HUES6 (cell line): ENCODE data around the gene PGA3.
"Not testable (repeated sequence)": the region's sequence is repeated elsewhere in the genome, so short reads cannot be mapped to it uniquely, and the experiment has no call there.

ENCODE experiments used
- H3K27ac ChIP-seq: 2 replicates; pipeline ENCODE4 v1.7.0; 2013; ENCODE audit warnings: low read depth, mild to moderate bottlenecking, low read length, inconsistent platforms
- H3K27me3 ChIP-seq: 2 replicates; pipeline ENCODE4 v1.6.1; 2013; ENCODE audit warnings: low read length; ENCODE audit not compliant: control insufficient read depth, insufficient read depth
- H3K36me3 ChIP-seq: 2 replicates; pipeline ENCODE4 v1.6.1; 2013; ENCODE audit warnings: low read length; ENCODE audit not compliant: control insufficient read depth, insufficient read depth
- H3K4me1 ChIP-seq: 2 replicates; pipeline ENCODE4 v1.6.1; 2013; ENCODE audit warnings: low read length; ENCODE audit not compliant: control insufficient read depth, insufficient read depth
- H3K4me3 ChIP-seq: 2 replicates; pipeline ENCODE4 v1.5.1; 2013; ENCODE audit warnings: low read depth, low read length
- H3K9ac ChIP-seq: one replicate; pipeline ENCODE4 v1.6.1; 2013; ENCODE audit warnings: mild to moderate bottlenecking, low read length
- H3K9me3 ChIP-seq: 2 replicates; pipeline ENCODE4 v1.6.1; 2013; ENCODE audit warnings: low read depth, low read length; ENCODE audit not compliant: control insufficient read depth, insufficient read depth

Gene PGA3

DNA sequence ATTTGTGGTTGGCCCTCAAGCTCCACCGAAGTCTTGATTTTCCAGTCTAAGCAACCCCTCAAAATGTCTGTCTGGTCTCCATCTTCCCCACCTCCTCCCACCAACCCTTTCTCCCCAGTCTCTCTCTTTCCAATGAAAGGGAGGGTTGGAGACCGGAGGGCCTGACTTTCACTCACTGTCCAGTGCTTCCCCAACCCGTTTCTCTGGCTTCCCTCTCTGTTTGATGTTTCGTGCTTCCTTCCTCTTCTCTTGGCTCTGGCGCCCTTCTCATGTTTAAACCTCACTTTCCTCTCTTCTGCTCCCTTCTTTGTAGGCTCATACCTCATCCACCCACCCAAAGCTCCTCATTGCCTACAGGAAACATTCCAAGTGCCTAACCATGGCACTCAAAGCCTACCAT is 31.0 kb upstream of the PGA3 start:
- H3K27ac ChIP-seq, result no peak overlapping the region
- H3K4me1 ChIP-seq, result no peaks in the 10 kb centered on the region
- H3K36me3 ChIP-seq, result no peaks in the 10 kb centered on the region
- H3K27me3 ChIP-seq, result peaks cover 3% of the 10 kb centered on the region; the same call in 1 of the 2 replicates
- H3K4me3 ChIP-seq, result no peak overlapping the region
- H3K9ac ChIP-seq, result no peak overlapping the region
- peaks cover 13% of the 10 kb centered on the region for H3K9me3 ChIP-seq

DNA sequence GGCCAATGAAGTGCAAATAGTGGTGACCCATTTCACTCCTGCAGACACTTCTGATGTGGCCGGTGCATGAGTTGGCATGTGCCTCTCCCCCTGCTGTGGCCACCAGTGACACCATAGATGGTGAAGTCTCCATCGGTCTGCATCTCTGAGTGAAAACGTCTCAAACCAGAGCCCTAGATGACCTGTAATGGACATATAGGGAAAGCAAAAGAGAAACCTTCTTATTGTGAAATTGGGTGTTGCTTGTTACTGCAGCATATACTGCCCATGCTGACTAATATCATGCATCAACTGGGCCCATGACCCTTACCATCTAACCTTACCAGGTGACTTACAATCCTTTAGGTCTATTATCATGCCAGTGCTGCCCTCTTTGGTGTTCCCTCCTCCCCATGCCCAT is 30.4 kb upstream of the PGA3 start:
- H3K27me3 ChIP-seq, result peaks cover 3% of the 10 kb centered on the region; the same call in 1 of the 2 replicates
- H3K9me3 ChIP-seq, result peaks cover 10% of the 10 kb centered on the region; the same call in 1 of the 2 replicates
- no peak overlapping the region for H3K4me3 ChIP-seq
- H3K27ac ChIP-seq, result no peak overlapping the region
- H3K4me1 ChIP-seq, result no peaks in the 10 kb centered on the region
- no peak overlapping the region for H3K9ac ChIP-seq
- H3K36me3 ChIP-seq, result no peaks in the 10 kb centered on the region

DNA sequence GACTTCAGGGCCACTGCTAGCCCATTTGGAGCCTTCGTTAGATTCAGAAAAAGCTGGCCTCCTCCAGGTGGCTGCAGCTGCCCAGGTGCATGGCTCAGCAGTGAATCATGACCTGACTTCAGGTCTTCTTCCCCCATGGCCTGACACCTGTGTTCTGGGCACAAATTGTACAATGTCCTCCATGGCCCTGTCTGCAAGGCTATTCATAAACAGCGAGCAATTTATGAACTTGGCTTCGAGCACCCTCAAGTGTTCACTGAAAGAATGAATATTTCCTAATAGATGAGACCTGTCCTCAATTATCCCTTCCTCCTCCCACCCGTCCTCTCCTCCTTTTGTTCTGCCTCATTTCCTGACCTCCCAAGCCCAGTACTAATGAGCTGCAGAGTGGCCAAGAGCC is 29.9 kb upstream of the PGA3 start:
- peaks cover 3% of the 10 kb centered on the region; the same call in 1 of the 2 replicates for H3K27me3 ChIP-seq
- H3K9ac ChIP-seq, result no peak overlapping the region
- no peaks in the 10 kb centered on the region for H3K4me1 ChIP-seq
- peaks cover 10% of the 10 kb centered on the region; the same call in 1 of the 2 replicates for H3K9me3 ChIP-seq
- H3K36me3 ChIP-seq, result no peaks in the 10 kb centered on the region
- no peak overlapping the region for H3K27ac ChIP-seq
- no peak overlapping the region for H3K4me3 ChIP-seq

DNA sequence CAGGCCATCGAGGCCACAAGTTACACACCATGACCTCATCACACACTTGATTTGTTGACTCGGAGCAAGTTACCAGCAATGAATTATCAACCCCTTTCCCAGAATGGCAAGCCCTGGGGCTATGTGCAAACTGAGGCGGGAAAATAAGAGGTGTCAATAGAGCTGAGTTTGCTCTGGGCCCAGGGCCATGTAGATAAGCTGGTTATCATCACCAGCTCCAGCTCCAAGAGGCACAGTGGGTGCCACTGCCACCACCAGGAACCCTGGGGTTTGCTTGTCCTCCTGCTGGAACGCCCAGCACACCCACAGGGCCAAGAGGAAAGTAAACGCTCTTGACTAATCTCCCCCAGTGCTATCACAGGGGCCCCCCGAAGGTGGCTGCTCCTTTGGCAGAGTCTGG is 29.0 kb upstream of the PGA3 start:
- Histone ChIP-seq H3K9ac (no peak overlapping the region), H3K27me3 (peaks cover 3% of the 10 kb centered on the region; the same call in 1 of the 2 replicates), H3K9me3 (peaks cover 10% of the 10 kb centered on the region; the same call in 1 of the 2 replicates), H3K36me3 (no peaks in the 10 kb centered on the region), H3K4me3 (no peak overlapping the region), H3K4me1 (no peaks in the 10 kb centered on the region), H3K27ac (no peak overlapping the region)

DNA sequence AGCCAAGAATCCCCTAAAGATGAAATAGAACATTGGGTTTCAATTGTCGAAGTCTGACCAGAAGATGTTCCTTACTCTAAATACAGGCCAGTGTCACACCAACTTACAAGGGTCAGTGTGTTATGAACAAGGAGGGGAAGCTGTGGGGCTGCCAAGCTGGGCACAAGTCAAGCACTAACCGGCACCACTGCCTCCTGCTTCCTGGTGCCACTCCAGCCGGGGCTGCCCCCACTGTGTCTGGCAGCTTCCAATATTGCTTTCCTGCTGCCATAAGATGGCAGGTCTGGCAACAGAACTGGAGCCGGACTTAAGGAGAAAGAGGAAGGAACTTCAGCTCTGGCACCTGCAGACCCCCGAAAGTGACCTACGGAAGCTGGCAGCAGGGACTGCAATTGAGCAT is 28.4 kb upstream of the PGA3 start:
- no peaks in the 10 kb centered on the region for H3K4me1 ChIP-seq
- peaks cover 3% of the 10 kb centered on the region; the same call in 1 of the 2 replicates for H3K27me3 ChIP-seq
- H3K9me3 ChIP-seq, result peaks cover 10% of the 10 kb centered on the region; the same call in 1 of the 2 replicates
- H3K27ac ChIP-seq, result no peak overlapping the region
- H3K9ac ChIP-seq, result no peak overlapping the region
- no peak overlapping the region for H3K4me3 ChIP-seq
- H3K36me3 ChIP-seq, result no peaks in the 10 kb centered on the region

DNA sequence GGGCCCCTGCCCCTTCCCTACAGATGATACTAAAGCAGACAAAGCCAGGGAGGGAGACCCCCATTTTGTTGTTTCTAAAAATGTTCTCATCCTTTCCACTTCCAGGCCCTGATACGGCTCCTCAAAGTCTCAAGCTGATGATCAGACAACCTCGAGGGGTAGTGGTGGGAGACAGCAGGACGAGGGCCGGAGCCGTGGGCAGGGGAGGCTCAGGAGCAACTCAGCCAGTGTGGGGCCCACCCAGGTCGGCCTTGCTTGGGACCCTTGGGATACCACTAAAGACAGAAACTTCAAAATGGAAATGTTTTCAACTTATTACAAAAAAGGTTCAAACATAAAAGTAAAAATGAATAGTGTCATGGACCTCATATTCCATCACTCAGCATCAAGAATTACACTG is 26.9 kb upstream of the PGA3 start:
- no peaks in the 10 kb centered on the region for H3K36me3 ChIP-seq
- H3K27ac ChIP-seq, result no peak overlapping the region
- no peak overlapping the region for H3K9ac ChIP-seq
- H3K27me3 ChIP-seq, result peaks cover 3% of the 10 kb centered on the region; the same call in 1 of the 2 replicates
- peaks cover 10% of the 10 kb centered on the region; the same call in 1 of the 2 replicates for H3K9me3 ChIP-seq
- H3K4me1 ChIP-seq, result no peaks in the 10 kb centered on the region
- no peak overlapping the region for H3K4me3 ChIP-seq

DNA sequence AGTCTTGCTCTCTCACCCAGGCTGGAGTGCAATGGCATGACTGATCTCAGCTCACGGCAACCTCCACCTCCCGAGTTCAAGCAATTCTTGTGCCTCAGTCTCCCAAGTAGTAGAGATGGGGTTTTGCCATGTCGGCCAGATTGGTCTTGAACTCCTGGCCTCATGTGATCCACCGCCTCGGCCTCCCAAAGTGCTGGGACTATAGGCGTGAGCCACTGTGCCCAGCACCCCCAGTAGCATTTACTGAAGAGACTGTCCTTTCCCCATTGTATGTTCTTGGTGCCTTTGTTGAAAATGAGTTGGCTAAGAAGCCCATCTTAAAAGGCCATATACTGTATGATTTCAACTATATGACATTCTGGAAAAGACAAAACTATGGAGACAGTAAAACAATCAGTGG is 23.1 kb upstream of the PGA3 start:
- not testable (repeated sequence) for H3K9ac ChIP-seq, H3K9me3 ChIP-seq

DNA sequence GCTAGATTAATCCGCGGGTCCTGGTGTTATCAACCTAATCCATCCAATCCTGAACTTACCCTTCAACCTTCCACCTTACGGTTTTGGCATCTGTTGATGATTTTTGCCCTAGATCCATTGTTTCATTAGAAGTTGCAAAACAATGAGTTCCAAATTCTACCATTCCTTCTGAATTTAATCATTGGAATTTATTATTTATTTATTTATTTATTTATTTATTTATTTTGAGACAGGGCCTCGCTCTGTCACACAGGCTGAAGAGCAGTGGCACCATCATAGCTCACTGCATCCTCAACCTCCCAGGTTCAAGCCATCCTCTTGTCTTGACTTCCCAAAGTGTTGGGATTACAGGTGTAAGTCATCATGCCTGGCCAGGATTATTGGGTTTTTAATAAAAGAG is 21.8 kb upstream of the PGA3 start:
- H3K9ac ChIP-seq, result no peak overlapping the region
- no peak overlapping the region for H3K27ac ChIP-seq
- H3K4me1 ChIP-seq, result no peaks in the 10 kb centered on the region
- no peak overlapping the region for H3K4me3 ChIP-seq
- no peaks in the 10 kb centered on the region for H3K9me3 ChIP-seq
- no peaks in the 10 kb centered on the region for H3K27me3 ChIP-seq
- H3K36me3 ChIP-seq, result no peaks in the 10 kb centered on the region

More for the DNA sequence above, 23.1 kb upstream of the PGA3 start:
- H3K27ac ChIP-seq, H3K4me1 ChIP-seq, H3K4me3 ChIP-seq, H3K27me3 ChIP-seq, H3K36me3 ChIP-seq: not testable (repeated sequence)

DNA sequence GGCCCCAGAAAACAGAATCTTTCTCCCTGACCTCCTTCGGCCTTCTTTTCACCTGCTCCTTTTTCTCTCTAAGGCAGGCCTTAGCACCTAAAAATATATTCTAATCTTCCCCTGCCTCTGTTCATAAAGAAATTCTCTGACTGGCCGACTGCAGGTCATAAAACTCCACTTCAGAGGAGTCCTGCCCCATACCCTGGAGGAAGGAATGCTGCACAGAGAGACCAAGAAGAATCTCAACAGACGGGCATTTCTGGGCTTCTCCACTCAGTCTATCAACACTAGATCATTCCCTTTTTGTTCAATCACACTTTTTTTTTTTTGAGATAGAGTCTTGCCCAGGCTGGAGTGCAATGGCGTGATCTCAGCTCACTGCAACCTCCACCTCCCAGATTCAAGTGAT is 19.7 kb upstream of the PGA3 start:
- no peak overlapping the region for H3K4me3 ChIP-seq
- no peaks in the 10 kb centered on the region for H3K36me3 ChIP-seq
- no peaks in the 10 kb centered on the region for H3K9me3 ChIP-seq
- no peaks in the 10 kb centered on the region for H3K4me1 ChIP-seq
- no peak overlapping the region for H3K9ac ChIP-seq
- no peak overlapping the region for H3K27ac ChIP-seq
- no peaks in the 10 kb centered on the region for H3K27me3 ChIP-seq

DNA sequence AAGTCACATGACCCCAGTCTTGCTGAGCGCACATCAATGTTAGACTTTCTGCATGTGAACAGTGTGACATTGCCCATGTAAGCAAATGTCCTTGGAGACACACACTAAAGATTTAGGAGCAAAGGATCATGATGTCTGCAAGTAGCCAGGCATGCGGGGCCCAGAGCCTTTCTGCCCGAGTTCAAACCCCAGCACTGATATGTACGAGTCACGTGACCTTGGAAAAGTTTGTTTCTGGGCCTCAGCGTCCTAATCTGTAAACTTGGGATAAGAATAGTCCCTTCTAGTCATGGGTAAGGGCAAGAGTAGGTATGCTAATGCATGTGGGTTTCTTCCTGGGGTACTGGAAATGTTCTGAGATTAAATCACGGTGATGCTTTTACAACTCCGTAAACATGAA is 16.8 kb upstream of the PGA3 start:
- Histone ChIP-seq H3K27me3 (no peaks in the 10 kb centered on the region), H3K4me3 (no peak overlapping the region), H3K4me1 (no peaks in the 10 kb centered on the region), H3K9ac (no peak overlapping the region), H3K9me3 (peaks cover 9% of the 10 kb centered on the region; the same call in 1 of the 2 replicates), H3K27ac (no peak overlapping the region), H3K36me3 (no peaks in the 10 kb centered on the region)

DNA sequence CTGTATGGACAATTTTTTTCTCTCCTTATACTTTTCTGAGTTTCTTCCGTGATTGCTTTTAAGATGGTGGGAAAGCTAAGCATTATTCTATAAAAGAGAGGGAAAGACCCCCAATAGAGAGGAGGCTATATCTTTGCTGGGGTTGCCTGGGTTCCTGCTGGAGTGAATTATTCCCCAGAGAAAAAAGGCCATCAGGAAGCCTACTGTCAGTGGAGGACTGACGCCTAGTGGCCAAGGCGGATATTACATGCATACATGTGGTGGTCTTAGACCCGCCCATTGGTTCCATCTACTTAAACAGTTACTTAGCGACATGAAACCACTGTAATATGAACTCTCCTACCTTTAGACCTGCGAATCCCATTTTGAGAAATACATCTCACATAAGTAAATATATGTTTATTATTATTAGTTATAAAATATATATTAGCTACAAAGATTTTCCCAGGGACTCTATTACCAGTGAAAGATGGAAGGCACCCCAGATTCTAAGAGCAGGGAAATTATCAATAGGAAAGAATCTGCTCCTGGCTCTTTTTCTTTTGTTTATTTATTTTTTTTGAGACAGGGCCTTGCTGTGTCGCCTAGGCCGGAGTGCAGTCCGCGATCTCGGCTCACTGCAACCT is 15.7 kb upstream of the PGA3 start:
- H3K4me3 ChIP-seq, result no peak overlapping the region
- H3K36me3 ChIP-seq, result no peaks in the 10 kb centered on the region
- no peaks in the 10 kb centered on the region for H3K4me1 ChIP-seq
- peaks cover 9% of the 10 kb centered on the region; the same call in 1 of the 2 replicates for H3K9me3 ChIP-seq
- no peak overlapping the region for H3K9ac ChIP-seq
- no peaks in the 10 kb centered on the region for H3K27me3 ChIP-seq
- no peak overlapping the region for H3K27ac ChIP-seq
